ENCODE data around the gene HDAC1. TPM values are rescaled to one million over a fixed set of nuclear protein-coding genes. Genes with fewer than 3 reads are reported as not detected.
A peak's percentile ranks its signal among the peaks of the same experiment; 100 is the strongest.

HDAC1 gene
- 84.7 TPM for total RNA-seq (2013)
- polyA plus RNA-seq (10 to 100 TPM; 73.8 to 95.0 (median 88.7) TPM), polyA minus RNA-seq (22.4 and 32.7 TPM in 2 replicates), total RNA-seq (17.4 to 60.1 (median 46.6) reads per million in 11 experiments)

GRCh38 chr1:32291708-32292538 lies at the start of gene HDAC1:
Gene HDAC1, plus strand, starts transcription at chr1:32292083. Its CDS starts 87 bp downstream, at chr1:32292170.
- Histone ChIP-seq H3K4me3 (replicated peaks in 1 of 3; ENCODE audit: low read depth in 2 of 3, low read length in 3 of 3) (peak within 1 kb of the TSS; percentile 79 to 96 (median 91)), H3K9me3 (replicated peaks in 1 of 2; ENCODE audit: control insufficient read depth in 1 of 2, insufficient read depth in 1 of 2, low read length in 2 of 2) (no peaks in the 10 kb centered on the region), H3K36me3 (replicated peaks in 1 of 2; ENCODE audit: control insufficient read depth in 1 of 2, insufficient read depth in 2 of 2, low read length in 2 of 2) (peaks cover 0 to 10% of the 10 kb centered on the region in 2 donors), H3K4me2 (replicated peaks; ENCODE audit: extremely low read depth, low read length, poor library complexity, severe bottlenecking) (peak within 1 kb of the TSS; percentile 99), H2AFZ (ENCODE audit: insufficient read depth, low read depth, low read length, poor library complexity, severe bottlenecking) (peak within 1 kb of the TSS; percentile 98), H3K27ac (ENCODE audit: low read depth in 1 of 2, low read length in 2 of 2) (peak within 1 kb of the TSS; percentile 52 to 88), H3K27me3 (ENCODE audit: control insufficient read depth in 2 of 2, insufficient read depth in 2 of 2, low read length in 2 of 2) (no peaks in the 10 kb centered on the region), H4K20me1 (ENCODE audit: insufficient read depth, low read length) (peaks cover 22% of the 10 kb centered on the region), H3K9ac (ENCODE audit: insufficient read depth, low read length, poor library complexity, severe bottlenecking) (peak within 1 kb of the TSS; percentile 90), H3K79me2 (ENCODE audit: insufficient read depth, low read length) (peaks cover 54% of the 10 kb centered on the region), H3K4me1 (ENCODE audit: control insufficient read depth in 1 of 2, insufficient read depth in 2 of 2, low read length in 2 of 2) (peaks cover 18 to 21% of the 10 kb centered on the region in 2 donors)
- peak within 1 kb of the TSS; percentile 91 to 97 (median 96) for H3K27ac Mint-ChIP-seq
- DNase-seq = peak; percentile 95 to 97 (median 96)
- H3K4me1 Mint-ChIP-seq = peaks cover 40% of the 10 kb centered on the region
- H3K36me3 Mint-ChIP-seq = peaks cover 11 to 22% of the 10 kb centered on the region in 2 donors
- peak within 1 kb of the TSS; percentile 100 for H3K4me3 Mint-ChIP-seq
- TF ChIP-seq, protein P1, sequence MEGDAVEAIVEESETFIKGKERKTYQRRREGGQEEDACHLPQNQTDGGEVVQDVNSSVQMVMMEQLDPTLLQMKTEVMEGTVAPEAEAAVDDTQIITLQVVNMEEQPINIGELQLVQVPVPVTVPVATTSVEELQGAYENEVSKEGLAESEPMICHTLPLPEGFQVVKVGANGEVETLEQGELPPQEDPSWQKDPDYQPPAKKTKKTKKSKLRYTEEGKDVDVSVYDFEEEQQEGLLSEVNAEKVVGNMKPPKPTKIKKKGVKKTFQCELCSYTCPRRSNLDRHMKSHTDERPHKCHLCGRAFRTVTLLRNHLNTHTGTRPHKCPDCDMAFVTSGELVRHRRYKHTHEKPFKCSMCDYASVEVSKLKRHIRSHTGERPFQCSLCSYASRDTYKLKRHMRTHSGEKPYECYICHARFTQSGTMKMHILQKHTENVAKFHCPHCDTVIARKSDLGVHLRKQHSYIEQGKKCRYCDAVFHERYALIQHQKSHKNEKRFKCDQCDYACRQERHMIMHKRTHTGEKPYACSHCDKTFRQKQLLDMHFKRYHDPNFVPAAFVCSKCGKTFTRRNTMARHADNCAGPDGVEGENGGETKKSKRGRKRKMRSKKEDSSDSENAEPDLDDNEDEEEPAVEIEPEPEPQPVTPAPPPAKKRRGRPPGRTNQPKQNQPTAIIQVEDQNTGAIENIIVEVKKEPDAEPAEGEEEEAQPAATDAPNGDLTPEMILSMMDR (IDR thresholded peaks at IDR 0.05) = no peak
- H3K27me3 Mint-ChIP-seq (ENCODE audit: low read depth in 3 of 3) = peaks cover 0 to 5% (median 4%) of the 10 kb centered on the region in 3 donors
- intact Hi-C loops (cut with micrococcal nuclease) = loop anchor here in 1 of 2 donors (1.0 to 10.0 kb wide), 3 partner anchors 43 to 107 kb away; partner anchors contain the start of gene BSDC1
- under 1% methylated on average over 56 of the region's 67 CpGs for WGBS (ENCODE audit: insufficient coverage)
- H3K9me3 Mint-ChIP-seq = peaks cover 0 to 5% (median 2%) of the 10 kb centered on the region in 7 donors

DNA sequence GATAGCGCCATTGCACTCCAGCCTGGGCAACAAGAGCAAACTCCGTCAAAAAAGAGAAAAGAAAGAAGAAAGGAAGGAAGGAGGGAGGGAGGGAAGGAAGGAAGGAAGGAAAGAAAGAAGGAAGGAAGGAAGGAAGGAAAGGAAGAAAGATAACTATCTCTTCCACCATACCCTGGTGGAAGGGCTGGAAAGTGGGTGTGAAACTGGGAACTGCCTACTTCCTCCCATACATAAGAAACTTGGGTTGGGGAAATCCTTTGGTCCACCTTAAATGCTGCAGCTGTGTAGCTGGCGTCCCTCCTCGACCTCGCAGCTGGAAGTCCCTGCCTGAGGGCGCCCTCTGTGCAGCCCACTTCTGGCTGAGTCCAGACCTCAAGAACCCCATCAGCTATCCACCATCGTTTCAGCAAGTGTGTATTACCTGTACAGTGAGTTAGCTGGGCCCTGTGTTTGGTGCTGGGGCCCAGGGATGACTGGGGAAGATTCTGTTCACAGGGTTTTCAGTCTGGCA lies 49.5 kb upstream of the HDAC1 start:
- Histone ChIP-seq H3K4me3 (replicated peaks in 1 of 3; ENCODE audit: low read depth in 2 of 3, low read length in 3 of 3) (no peak overlapping the region), H2AFZ (ENCODE audit: insufficient read depth, low read depth, low read length, poor library complexity, severe bottlenecking) (no peak overlapping the region)
- 27% methylated on average over 6 of the region's 7 CpGs for WGBS (ENCODE audit: insufficient coverage)

More for the DNA sequence above, 49.5 kb upstream of the HDAC1 start:
- intact Hi-C loops (cut with micrococcal nuclease) = no loop called here
- H3K4me1 Mint-ChIP-seq = peaks cover 24% of the 10 kb centered on the region
- H3K4me2 ChIP-seq (replicated peaks; ENCODE audit: extremely low read depth, low read length, poor library complexity, severe bottlenecking) = peak overlapping the region; percentile 19
- peak overlapping the region in 1 of 2 donors; percentile 88 for H3K4me3 Mint-ChIP-seq
- peaks cover 0 to 2% of the 10 kb centered on the region in 2 donors for H3K36me3 Mint-ChIP-seq
- H3K27ac ChIP-seq (ENCODE audit: low read depth in 1 of 2, low read length in 2 of 2) = no peak overlapping the region
- peaks cover 0 to 30% of the 10 kb centered on the region in 2 donors for H3K27me3 ChIP-seq (ENCODE audit: control insufficient read depth in 2 of 2, insufficient read depth in 2 of 2, low read length in 2 of 2)
- no peaks in the 10 kb centered on the region for H3K9me3 ChIP-seq (replicated peaks in 1 of 2; ENCODE audit: control insufficient read depth in 1 of 2, insufficient read depth in 1 of 2, low read length in 2 of 2)
- peaks cover 0 to 4% (median 1%) of the 10 kb centered on the region in 7 donors for H3K9me3 Mint-ChIP-seq
- H3K79me2 ChIP-seq (ENCODE audit: insufficient read depth, low read length) = no peaks in the 10 kb centered on the region
- H4K20me1 ChIP-seq (ENCODE audit: insufficient read depth, low read length) = no peaks in the 10 kb centered on the region
- H3K36me3 ChIP-seq (replicated peaks in 1 of 2; ENCODE audit: control insufficient read depth in 1 of 2, insufficient read depth in 2 of 2, low read length in 2 of 2) = no peaks in the 10 kb centered on the region
- peaks cover 20 to 29% of the 10 kb centered on the region in 2 donors for H3K4me1 ChIP-seq (ENCODE audit: control insufficient read depth in 1 of 2, insufficient read depth in 2 of 2, low read length in 2 of 2)
- H3K9ac ChIP-seq (ENCODE audit: insufficient read depth, low read length, poor library complexity, severe bottlenecking) = no peak overlapping the region
- TF ChIP-seq, protein P1 (IDR thresholded peaks at IDR 0.05) = no peak
- peaks cover 26 to 33% (median 29%) of the 10 kb centered on the region in 3 donors for H3K27me3 Mint-ChIP-seq (ENCODE audit: low read depth in 3 of 3)
- peak in 2 of 3 donors; percentile 27 to 38 for DNase-seq
- no peak overlapping the region for H3K27ac Mint-ChIP-seq

Measured in CD14-positive monocyte (primary cell).